IPS-15b (cell line): Measurements from ENCODE around the gene PRSS33.

Source experiments
- H3K27me3 ChIP-seq: one replicate; pipeline ENCODE4 v1.6.1; 2013; ENCODE audit warnings: low read length; ENCODE audit not compliant: control insufficient read depth, insufficient read depth
- H3K36me3 ChIP-seq: one replicate; pipeline ENCODE4 v1.6.1; 2013; ENCODE audit warnings: low read length; ENCODE audit not compliant: control insufficient read depth, insufficient read depth
- H3K4me1 ChIP-seq: one replicate; pipeline ENCODE4 v1.6.1; 2013; ENCODE audit warnings: mild to moderate bottlenecking, low read length; ENCODE audit not compliant: control insufficient read depth, insufficient read depth
- H3K4me3 ChIP-seq: one replicate; pipeline ENCODE4 v1.5.1; 2013; ENCODE audit warnings: low read depth, low read length
- H3K9ac ChIP-seq: one replicate; pipeline ENCODE4 v1.6.1; 2013; ENCODE audit warnings: low read depth, mild to moderate bottlenecking, low read length
- H3K9me3 ChIP-seq: one replicate; pipeline ENCODE4 v1.6.1; 2013; ENCODE audit warnings: mild to moderate bottlenecking, low read length; ENCODE audit not compliant: control insufficient read depth, insufficient read depth

The PRSS33 gene

GRCh38 chr16:2827831-2828520 is 40.6 kb upstream of the PRSS33 start:
- H3K27me3 ChIP-seq: no peaks in the 10 kb centered on the region
- H3K36me3 ChIP-seq: no peaks in the 10 kb centered on the region

DNA sequence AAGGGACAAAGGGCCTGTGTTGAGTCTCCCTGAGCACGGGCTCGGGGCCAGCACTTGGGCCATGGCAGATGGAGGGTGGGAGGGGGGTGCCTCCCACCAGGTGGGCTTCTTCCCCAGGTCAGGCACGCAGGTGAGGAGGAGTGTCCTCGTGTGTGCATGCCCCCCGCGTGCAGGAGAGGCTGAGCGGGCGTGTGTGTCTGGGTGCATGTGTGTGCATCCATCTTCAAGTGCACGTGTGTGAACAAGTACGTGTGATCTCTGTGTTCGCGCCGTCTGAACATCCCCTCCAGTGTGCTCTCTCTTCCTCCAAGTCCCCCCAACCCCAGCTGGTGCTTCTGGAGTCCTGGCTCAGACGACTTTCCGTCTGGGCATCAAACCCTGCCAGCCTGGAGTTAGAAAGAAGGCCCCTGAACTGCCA is 40.0 kb upstream of the PRSS33 start:
- Histone ChIP-seq H3K36me3 (no peaks in the 10 kb centered on the region), H3K4me1 (no peaks in the 10 kb centered on the region), H3K27me3 (no peaks in the 10 kb centered on the region), H3K9me3 (no peaks in the 10 kb centered on the region), H3K4me3 (no peak overlapping the region), H3K9ac (no peak overlapping the region)

More at GRCh38 chr16:2827831-2828520, 40.6 kb upstream of the PRSS33 start:
- H3K9ac ChIP-seq: no peak overlapping the region
- H3K4me1 ChIP-seq: no peaks in the 10 kb centered on the region
- H3K9me3 ChIP-seq: no peaks in the 10 kb centered on the region
- H3K4me3 ChIP-seq: no peak overlapping the region

- Histone ChIP-seq H3K9ac (no peak overlapping the region), H3K27me3 (no peaks in the 10 kb centered on the region), H3K36me3 (no peaks in the 10 kb centered on the region), H3K4me3 (no peak overlapping the region), H3K9me3 (no peaks in the 10 kb centered on the region), H3K4me1 (no peaks in the 10 kb centered on the region)
These were observed 39.4 kb upstream of the PRSS33 start for GRCh38 chr16:2826591-2827373.

- H3K36me3 ChIP-seq: no peaks in the 10 kb centered on the region
- H3K4me3 ChIP-seq: no peak overlapping the region
- H3K27me3 ChIP-seq: no peaks in the 10 kb centered on the region
- no peaks in the 10 kb centered on the region for H3K9me3 ChIP-seq
- H3K9ac ChIP-seq: no peak overlapping the region
- H3K4me1 ChIP-seq: no peaks in the 10 kb centered on the region
These were observed 38.5 kb upstream of the PRSS33 start for GRCh38 chr16:2825906-2826305.

GRCh38 chr16:2825049-2825742 is 37.8 kb upstream of the PRSS33 start:
- Histone ChIP-seq H3K36me3 (no peaks in the 10 kb centered on the region), H3K4me1 (no peaks in the 10 kb centered on the region), H3K9ac (no peak overlapping the region), H3K9me3 (no peaks in the 10 kb centered on the region), H3K27me3 (no peaks in the 10 kb centered on the region), H3K4me3 (no peak overlapping the region)

GRCh38 chr16:2824626-2825025 is 37.3 kb upstream of the PRSS33 start:
- Histone ChIP-seq H3K27me3 (no peaks in the 10 kb centered on the region), H3K36me3 (no peaks in the 10 kb centered on the region), H3K9me3 (no peaks in the 10 kb centered on the region), H3K9ac (no peak overlapping the region), H3K4me1 (no peaks in the 10 kb centered on the region), H3K4me3 (no peak overlapping the region)

- Histone ChIP-seq H3K9ac (no peak overlapping the region), H3K36me3 (no peaks in the 10 kb centered on the region), H3K9me3 (no peaks in the 10 kb centered on the region), H3K4me3 (no peak overlapping the region), H3K27me3 (no peaks in the 10 kb centered on the region), H3K4me1 (no peaks in the 10 kb centered on the region)
These were observed 35.1 kb upstream of the PRSS33 start for GRCh38 chr16:2822496-2822895.

GRCh38 chr16:2822158-2822495 is 34.8 kb upstream of the PRSS33 start:
- Histone ChIP-seq H3K4me3 (no peak overlapping the region), H3K4me1 (no peaks in the 10 kb centered on the region)

DNA sequence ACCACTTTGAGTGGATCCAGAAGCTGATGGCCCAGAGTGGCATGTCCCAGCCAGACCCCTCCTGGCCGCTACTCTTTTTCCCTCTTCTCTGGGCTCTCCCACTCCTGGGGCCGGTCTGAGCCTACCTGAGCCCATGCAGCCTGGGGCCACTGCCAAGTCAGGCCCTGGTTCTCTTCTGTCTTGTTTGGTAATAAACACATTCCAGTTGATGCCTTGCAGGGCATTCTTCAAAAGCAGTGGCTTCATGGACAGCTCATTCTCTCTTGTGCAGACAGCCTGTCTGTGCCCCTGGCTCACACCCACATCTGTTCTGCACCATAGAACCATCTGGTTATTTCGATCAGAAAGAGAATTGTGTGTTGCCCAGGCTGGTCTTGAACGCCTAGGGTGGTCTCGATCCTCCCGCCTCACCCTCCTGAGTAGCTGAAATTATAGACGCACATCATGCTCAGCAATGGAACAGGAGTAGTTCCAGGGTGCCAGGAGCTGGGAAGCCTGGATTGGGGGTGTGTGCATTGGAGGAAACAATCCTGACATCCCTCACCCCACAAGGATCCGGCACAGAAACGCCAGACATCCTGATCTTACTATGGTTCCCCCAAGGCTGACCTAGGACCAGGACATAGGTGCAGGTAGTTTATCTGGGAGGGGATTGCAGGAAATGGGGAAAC is 34.3 kb upstream of the PRSS33 start:
- Histone ChIP-seq H3K9ac (no peak overlapping the region), H3K4me3 (no peak overlapping the region), H3K27me3 (no peaks in the 10 kb centered on the region), H3K9me3 (no peaks in the 10 kb centered on the region), H3K36me3 (no peaks in the 10 kb centered on the region), H3K4me1 (no peaks in the 10 kb centered on the region)

More at GRCh38 chr16:2822158-2822495, 34.8 kb upstream of the PRSS33 start:
- Histone ChIP-seq H3K9ac (no peak overlapping the region), H3K36me3 (no peaks in the 10 kb centered on the region), H3K27me3 (no peaks in the 10 kb centered on the region), H3K9me3 (no peaks in the 10 kb centered on the region)

DNA sequence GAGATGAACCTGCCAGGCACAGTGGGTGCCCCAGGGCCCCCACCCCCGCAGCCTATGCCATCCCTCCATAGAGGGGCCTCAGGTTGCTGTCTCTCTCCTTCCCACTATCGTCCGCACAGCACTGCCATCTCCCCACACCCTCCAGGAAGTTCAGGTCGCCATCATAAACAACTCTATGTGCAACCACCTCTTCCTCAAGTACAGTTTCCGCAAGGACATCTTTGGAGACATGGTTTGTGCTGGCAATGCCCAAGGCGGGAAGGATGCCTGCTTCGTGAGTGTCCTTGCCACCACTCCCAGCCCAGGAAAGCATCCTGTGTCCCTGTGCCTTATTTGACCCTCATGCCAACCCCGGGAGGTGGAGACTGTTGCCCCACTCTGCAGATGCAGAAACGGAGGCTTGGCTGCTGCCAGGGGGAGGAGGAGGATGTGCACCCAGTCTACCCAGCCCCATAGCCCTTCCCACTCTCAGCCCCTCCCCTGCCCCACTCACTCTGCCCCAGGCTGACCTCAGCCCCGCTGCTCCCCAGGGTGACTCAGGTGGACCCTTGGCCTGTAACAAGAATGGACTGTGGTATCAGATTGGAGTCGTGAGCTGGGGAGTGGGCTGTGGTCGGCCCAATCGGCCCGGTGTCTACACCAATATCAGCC is 33.6 kb upstream of the PRSS33 start:
- Histone ChIP-seq H3K27me3 (no peaks in the 10 kb centered on the region), H3K36me3 (no peaks in the 10 kb centered on the region), H3K9me3 (no peaks in the 10 kb centered on the region), H3K4me3 (no peak overlapping the region), H3K4me1 (no peaks in the 10 kb centered on the region), H3K9ac (no peak overlapping the region)
